Vagina (tissue), 2 donors: Measurements from ENCODE around the gene COX6A2. TPM values are rescaled to one million over a fixed set of nuclear protein-coding genes. Genes with fewer than 3 reads are reported as not detected.

ENCODE experiments used
- DNase-seq, 2 donors: peaks; one replicate each; pipeline ENCODE4 v3.0.0-alpha.2; 2017; ENCODE audit errors: extremely low spot score in 2 of 2
- H3K27ac ChIP-seq: fragments of 200-600 bp; sonication (generic); one replicate; pipeline ENCODE4 v1.5.1; 2019
- H3K27me3 ChIP-seq: fragments of 200-600 bp; sonication (generic); one replicate; pipeline ENCODE4 v1.5.1; 2019
- H3K36me3 ChIP-seq, 2 donors: fragments of 200-600 bp; sonication (generic); one replicate each; pipeline ENCODE4 v1.5.1; 2017 to 2019
- H3K4me1 ChIP-seq: fragments of 200-600 bp; sonication (generic); one replicate; pipeline ENCODE4 v1.5.1; 2019
- H3K4me3 ChIP-seq, 2 donors: fragments of 200-600 bp; sonication (generic); 1 replicate in 1 of 2; 2 replicates in 1 of 2; pipeline ENCODE4 v1.5.1; 2016 to 2019
- H3K9me3 ChIP-seq: fragments of 200-600 bp; sonication (generic); one replicate; pipeline ENCODE4 v1.5.1; 2019
- POLR2A ChIP-seq, 2 donors: fragments of 450-650 bp; IDR thresholded peaks; one replicate each; pipeline ENCODE4 v1.6.1; 2017; ENCODE audit warnings: antibody characterized with exemption in 2 of 2, mild to moderate bottlenecking in 2 of 2, moderate library complexity in 2 of 2
- POLR2AphosphoS5 ChIP-seq, 2 donors: sonication (generic); formaldehyde crosslinking; IDR thresholded peaks; one replicate each; pipeline ENCODE4 v1.9.0; 2017; ENCODE audit warnings: antibody characterized with exemption in 2 of 2, mild to moderate bottlenecking in 2 of 2, low read depth in 1 of 2; ENCODE audit not compliant: insufficient read depth in 1 of 2
- intact Hi-C: fragments of 100-400 bp; cut with DNase I; formaldehyde crosslinking; loops from one replicate; pipeline ENCODE4 v1.15.1; 2023
- total RNA-seq: library from RNA; depleted of rRNA; stranded (reverse); fragments of >200 nt; gene quantifications from one replicate; pipeline ENCODE4 v1.2.3, GENCODE V29; 2016
- TF ChIP-seq, protein P1 (sequence below), 3 experiments: fragments of 450-650 bp in 2 of 3; fragments of 200-600 bp in 1 of 3; sonication (generic) in 1 of 3; IDR thresholded peaks; one replicate each; pipeline ENCODE4 v1.5.1; 2017 to 2019; ENCODE audit warnings: antibody characterized with exemption in 3 of 3, mild to moderate bottlenecking in 2 of 3, moderate library complexity in 2 of 3

COX6A2 gene
- total RNA-seq, 1 donor from 2014 or later = not detected

GRCh38 chr16:31388535-31388934 lies 39.6 kb downstream of the COX6A2 start:
- Histone ChIP-seq H3K4me3 (no peak overlapping the region), H3K36me3 (no peaks in the 10 kb centered on the region), H3K9me3 (no peaks in the 10 kb centered on the region), H3K27ac (no peak overlapping the region), H3K4me1 (no peaks in the 10 kb centered on the region), H3K27me3 (no peaks in the 10 kb centered on the region)
- TF ChIP-seq POLR2A (IDR thresholded peaks at IDR 0.05) (no peak), POLR2AphosphoS5 (IDR thresholded peaks at IDR 0.05; ENCODE audit: insufficient read depth in 1 of 2, low read depth in 1 of 2) (no peak)
- TF ChIP-seq, protein P1, sequence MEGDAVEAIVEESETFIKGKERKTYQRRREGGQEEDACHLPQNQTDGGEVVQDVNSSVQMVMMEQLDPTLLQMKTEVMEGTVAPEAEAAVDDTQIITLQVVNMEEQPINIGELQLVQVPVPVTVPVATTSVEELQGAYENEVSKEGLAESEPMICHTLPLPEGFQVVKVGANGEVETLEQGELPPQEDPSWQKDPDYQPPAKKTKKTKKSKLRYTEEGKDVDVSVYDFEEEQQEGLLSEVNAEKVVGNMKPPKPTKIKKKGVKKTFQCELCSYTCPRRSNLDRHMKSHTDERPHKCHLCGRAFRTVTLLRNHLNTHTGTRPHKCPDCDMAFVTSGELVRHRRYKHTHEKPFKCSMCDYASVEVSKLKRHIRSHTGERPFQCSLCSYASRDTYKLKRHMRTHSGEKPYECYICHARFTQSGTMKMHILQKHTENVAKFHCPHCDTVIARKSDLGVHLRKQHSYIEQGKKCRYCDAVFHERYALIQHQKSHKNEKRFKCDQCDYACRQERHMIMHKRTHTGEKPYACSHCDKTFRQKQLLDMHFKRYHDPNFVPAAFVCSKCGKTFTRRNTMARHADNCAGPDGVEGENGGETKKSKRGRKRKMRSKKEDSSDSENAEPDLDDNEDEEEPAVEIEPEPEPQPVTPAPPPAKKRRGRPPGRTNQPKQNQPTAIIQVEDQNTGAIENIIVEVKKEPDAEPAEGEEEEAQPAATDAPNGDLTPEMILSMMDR (IDR thresholded peaks at IDR 0.05) = no peak
- intact Hi-C loops = no loop called here
- no peak for DNase-seq

GRCh38 chr16:31386157-31386984 lies 41.8 kb downstream of the COX6A2 start:
- no peaks in the 10 kb centered on the region for H3K4me1 ChIP-seq

GRCh38 chr16:31385680-31386079 lies 42.5 kb downstream of the COX6A2 start:
- no peaks in the 10 kb centered on the region for H3K9me3 ChIP-seq
- H3K27ac ChIP-seq = no peak overlapping the region
- H3K4me3 ChIP-seq = no peak overlapping the region
- DNase-seq = no peak
- no peaks in the 10 kb centered on the region for H3K4me1 ChIP-seq
- no peak for TF ChIP-seq POLR2A (IDR thresholded peaks at IDR 0.05)
- TF ChIP-seq, protein P1 (IDR thresholded peaks at IDR 0.05) = no peak
- intact Hi-C loops = no loop called here
- H3K27me3 ChIP-seq = no peaks in the 10 kb centered on the region
- H3K36me3 ChIP-seq = no peaks in the 10 kb centered on the region

More at GRCh38 chr16:31386157-31386984, 41.8 kb downstream of the COX6A2 start:
- Histone ChIP-seq H3K9me3 (no peaks in the 10 kb centered on the region), H3K27me3 (no peaks in the 10 kb centered on the region), H3K27ac (no peak overlapping the region), H3K4me3 (no peak overlapping the region), H3K36me3 (no peaks in the 10 kb centered on the region)
- TF ChIP-seq POLR2A (IDR thresholded peaks at IDR 0.05) (no peak), POLR2AphosphoS5 (IDR thresholded peaks at IDR 0.05; ENCODE audit: insufficient read depth in 1 of 2, low read depth in 1 of 2) (peak in 1 of 2 donors; percentile 18)
- TF ChIP-seq, protein P1 (IDR thresholded peaks at IDR 0.05) = no peak
- no peak for DNase-seq
- intact Hi-C loops = no loop called here

DNA sequence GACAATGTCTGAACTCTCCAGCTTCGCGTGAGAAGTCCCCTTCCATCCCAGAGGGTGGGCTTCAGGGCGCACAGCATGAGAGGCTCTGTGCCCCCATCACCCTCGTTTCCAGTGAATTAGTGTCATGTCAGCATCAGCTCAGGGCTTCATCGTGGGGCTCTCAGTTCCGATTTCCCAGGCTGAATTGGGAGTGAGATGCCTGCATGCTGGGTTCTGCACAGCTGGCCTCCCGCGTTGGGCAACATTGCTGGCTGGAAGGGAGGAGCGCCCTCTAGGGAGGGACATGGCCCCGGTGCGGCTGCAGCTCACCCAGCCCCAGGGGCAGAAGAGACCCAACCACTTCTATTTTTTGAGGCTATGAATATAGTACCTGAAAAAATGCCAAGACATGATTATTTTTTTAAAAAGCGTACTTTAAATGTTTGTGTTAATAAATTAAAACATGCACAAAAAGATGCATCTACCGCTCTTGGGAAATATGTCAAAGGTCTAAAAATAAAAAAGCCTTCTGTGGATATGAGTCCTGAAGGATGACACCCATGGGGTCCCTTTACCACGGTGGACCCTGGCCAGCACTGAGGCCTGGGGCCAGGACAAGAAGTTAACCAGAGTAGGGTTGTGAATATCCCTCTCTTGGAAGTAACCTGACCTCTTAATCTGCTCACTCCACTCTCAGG lies 45.5 kb downstream of the COX6A2 start:
- H3K9me3 ChIP-seq = no peaks in the 10 kb centered on the region
- DNase-seq = no peak
- no peaks in the 10 kb centered on the region for H3K27me3 ChIP-seq

More for the DNA sequence above, 45.5 kb downstream of the COX6A2 start:
- intact Hi-C loops = no loop called here
- Histone ChIP-seq H3K36me3 (no peaks in the 10 kb centered on the region), H3K4me1 (no peaks in the 10 kb centered on the region), H3K4me3 (no peak overlapping the region), H3K27ac (no peak overlapping the region)
- TF ChIP-seq POLR2A (IDR thresholded peaks at IDR 0.05) (no peak), POLR2AphosphoS5 (IDR thresholded peaks at IDR 0.05; ENCODE audit: insufficient read depth in 1 of 2, low read depth in 1 of 2) (no peak)
- TF ChIP-seq, protein P1 (IDR thresholded peaks at IDR 0.05) = peak in 1 of 3 experiments; percentile 31
